Tibial artery (tissue), 4 donors: ENCODE measurements around the gene SYK.

Experiments
- DNase-seq, 2 donors: peaks; one replicate each; pipeline ENCODE4 v3.0.0-alpha.2; 2019
- H3K27ac ChIP-seq, 2 donors: fragments of 200-600 bp; sonication (generic) in 1 of 2; 1 replicate in 1 of 2; 2 replicates in 1 of 2; pipeline ENCODE4 v1.5.1; 2018 to 2019; ENCODE audit warnings: mild to moderate bottlenecking in 1 of 2
- H3K27me3 ChIP-seq, 2 donors: fragments of 200-600 bp; sonication (generic) in 1 of 2; one replicate each; pipeline versions ENCODE4 v1.5.1 to v1.6.0; 2016 to 2019
- H3K36me3 ChIP-seq, 3 donors: fragments of 200-600 bp; sonication (generic) in 2 of 3; one replicate each; pipeline ENCODE4 v1.5.1; 2016 to 2019; ENCODE audit warnings: mild to moderate bottlenecking in 2 of 3
- H3K4me1 ChIP-seq, 4 donors: fragments of 200-600 bp; sonication (generic) in 2 of 4; 1 replicate in 3 of 4; 2 replicates in 1 of 4; pipeline ENCODE4 v1.5.1; 2016 to 2019
- H3K4me3 ChIP-seq, 2 donors: fragments of 200-600 bp; sonication (generic) in 1 of 2; 1 replicate in 1 of 2; 2 replicates in 1 of 2; pipeline ENCODE4 v1.5.1; 2018 to 2019; ENCODE audit warnings: mild to moderate bottlenecking in 2 of 2
- H3K9me3 ChIP-seq, 3 donors: fragments of 200-600 bp; sonication (generic) in 1 of 3; one replicate each; pipeline ENCODE4 v1.5.1; 2016 to 2019
- intact Hi-C: fragments of 100-400 bp; cut with DNase I; formaldehyde crosslinking; loops from one replicate; pipeline ENCODE4 v1.15.0; 2023; ENCODE audit warnings: low total_unique reads
- TF ChIP-seq, protein P1 (sequence below), 2 experiments: fragments of 200-600 bp in 1 of 2; fragments of 450-650 bp in 1 of 2; IDR thresholded peaks; one replicate each; pipeline ENCODE4 v1.5.1; 2017 to 2019; ENCODE audit warnings: antibody characterized with exemption in 2 of 2, mild to moderate bottlenecking in 1 of 2, moderate library complexity in 1 of 2

SYK gene

DNA sequence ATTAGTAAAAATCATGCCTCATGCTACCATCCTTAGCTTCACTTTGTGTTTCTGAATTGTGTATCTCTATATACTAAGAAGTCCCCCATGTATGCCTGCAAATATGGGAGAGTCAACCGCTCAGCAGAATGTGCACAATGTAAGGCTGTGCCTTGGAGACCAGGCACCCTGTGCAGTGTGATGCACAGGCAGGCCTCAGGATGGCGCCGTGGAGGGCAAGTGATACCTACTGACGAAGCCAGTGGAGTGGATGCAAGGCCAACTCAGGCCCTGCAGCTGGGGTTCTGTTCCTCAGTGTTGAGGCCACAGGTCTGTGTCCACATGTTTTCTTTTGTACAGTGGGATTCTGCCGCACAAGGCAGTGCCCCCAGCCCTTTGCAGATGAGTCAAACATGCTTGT, 28.4 kb downstream of the SYK start:
- TF ChIP-seq, protein P1, sequence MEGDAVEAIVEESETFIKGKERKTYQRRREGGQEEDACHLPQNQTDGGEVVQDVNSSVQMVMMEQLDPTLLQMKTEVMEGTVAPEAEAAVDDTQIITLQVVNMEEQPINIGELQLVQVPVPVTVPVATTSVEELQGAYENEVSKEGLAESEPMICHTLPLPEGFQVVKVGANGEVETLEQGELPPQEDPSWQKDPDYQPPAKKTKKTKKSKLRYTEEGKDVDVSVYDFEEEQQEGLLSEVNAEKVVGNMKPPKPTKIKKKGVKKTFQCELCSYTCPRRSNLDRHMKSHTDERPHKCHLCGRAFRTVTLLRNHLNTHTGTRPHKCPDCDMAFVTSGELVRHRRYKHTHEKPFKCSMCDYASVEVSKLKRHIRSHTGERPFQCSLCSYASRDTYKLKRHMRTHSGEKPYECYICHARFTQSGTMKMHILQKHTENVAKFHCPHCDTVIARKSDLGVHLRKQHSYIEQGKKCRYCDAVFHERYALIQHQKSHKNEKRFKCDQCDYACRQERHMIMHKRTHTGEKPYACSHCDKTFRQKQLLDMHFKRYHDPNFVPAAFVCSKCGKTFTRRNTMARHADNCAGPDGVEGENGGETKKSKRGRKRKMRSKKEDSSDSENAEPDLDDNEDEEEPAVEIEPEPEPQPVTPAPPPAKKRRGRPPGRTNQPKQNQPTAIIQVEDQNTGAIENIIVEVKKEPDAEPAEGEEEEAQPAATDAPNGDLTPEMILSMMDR (IDR thresholded peaks at IDR 0.05): no peak
- H3K4me1 ChIP-seq: no peaks in the 10 kb centered on the region
- peaks cover 0 to 6% (median 0%) of the 10 kb centered on the region in 3 donors for H3K9me3 ChIP-seq
- no peaks in the 10 kb centered on the region for H3K36me3 ChIP-seq
- DNase-seq: no peak
- intact Hi-C loops: no loop called here
- H3K4me3 ChIP-seq: no peak overlapping the region
- no peak overlapping the region for H3K27ac ChIP-seq
- peaks cover 0 to 8% of the 10 kb centered on the region in 2 donors for H3K27me3 ChIP-seq

DNA sequence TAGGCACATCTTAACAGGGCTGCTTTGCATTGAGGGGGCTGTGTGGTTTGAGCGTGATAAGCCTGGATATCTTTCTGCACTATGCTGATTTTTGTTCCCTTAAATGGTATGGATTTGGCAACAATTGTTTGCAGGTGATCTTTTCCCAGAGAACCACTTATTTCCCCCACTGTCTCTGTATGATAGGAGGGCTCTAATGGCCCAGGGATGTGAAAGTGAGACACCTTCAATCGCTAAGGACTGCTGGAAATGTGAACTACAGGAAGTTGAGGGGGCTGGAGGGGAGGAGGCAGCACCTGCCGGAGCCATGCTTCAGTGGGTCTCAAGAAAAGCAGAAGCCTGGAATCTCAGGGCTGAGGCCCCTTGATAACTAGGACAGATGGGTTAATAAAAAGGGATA, 29.4 kb downstream of the SYK start:
- H3K27ac ChIP-seq: no peak overlapping the region
- no peaks in the 10 kb centered on the region for H3K36me3 ChIP-seq
- H3K4me3 ChIP-seq: no peak overlapping the region
- H3K27me3 ChIP-seq: peaks cover 0 to 8% of the 10 kb centered on the region in 2 donors
- no peaks in the 10 kb centered on the region for H3K4me1 ChIP-seq
- intact Hi-C loops: no loop called here
- H3K9me3 ChIP-seq: peaks cover 0 to 6% (median 0%) of the 10 kb centered on the region in 3 donors
- DNase-seq: no peak
- TF ChIP-seq, protein P1 (IDR thresholded peaks at IDR 0.05): no peak

DNA sequence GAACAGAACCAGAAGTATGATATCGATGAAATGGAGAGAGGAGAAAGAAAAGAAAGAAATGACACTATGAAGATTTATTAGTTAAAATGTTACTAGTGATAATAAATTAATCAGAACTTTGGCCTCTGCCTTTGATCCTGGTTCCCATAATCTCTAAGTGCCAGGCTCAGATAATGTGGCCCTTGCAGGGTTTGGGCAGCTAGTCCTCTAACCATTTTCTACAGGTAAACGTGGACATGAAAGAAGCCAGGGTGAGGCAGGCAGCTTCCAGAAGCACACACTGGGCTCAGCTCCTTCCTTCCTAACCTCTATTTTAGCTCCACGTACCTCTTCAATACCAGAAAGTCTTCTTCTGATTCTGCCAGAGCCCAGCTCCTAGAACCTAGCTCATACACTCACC, 30.6 kb downstream of the SYK start:
- Histone ChIP-seq H3K4me1 (no peaks in the 10 kb centered on the region), H3K36me3 (no peaks in the 10 kb centered on the region), H3K9me3 (peaks cover 0 to 6% (median 0%) of the 10 kb centered on the region in 3 donors), H3K4me3 (no peak overlapping the region), H3K27me3 (peaks cover 0 to 8% of the 10 kb centered on the region in 2 donors), H3K27ac (no peak overlapping the region)
- TF ChIP-seq, protein P1 (IDR thresholded peaks at IDR 0.05): no peak
- intact Hi-C loops: no loop called here
- no peak for DNase-seq

DNA sequence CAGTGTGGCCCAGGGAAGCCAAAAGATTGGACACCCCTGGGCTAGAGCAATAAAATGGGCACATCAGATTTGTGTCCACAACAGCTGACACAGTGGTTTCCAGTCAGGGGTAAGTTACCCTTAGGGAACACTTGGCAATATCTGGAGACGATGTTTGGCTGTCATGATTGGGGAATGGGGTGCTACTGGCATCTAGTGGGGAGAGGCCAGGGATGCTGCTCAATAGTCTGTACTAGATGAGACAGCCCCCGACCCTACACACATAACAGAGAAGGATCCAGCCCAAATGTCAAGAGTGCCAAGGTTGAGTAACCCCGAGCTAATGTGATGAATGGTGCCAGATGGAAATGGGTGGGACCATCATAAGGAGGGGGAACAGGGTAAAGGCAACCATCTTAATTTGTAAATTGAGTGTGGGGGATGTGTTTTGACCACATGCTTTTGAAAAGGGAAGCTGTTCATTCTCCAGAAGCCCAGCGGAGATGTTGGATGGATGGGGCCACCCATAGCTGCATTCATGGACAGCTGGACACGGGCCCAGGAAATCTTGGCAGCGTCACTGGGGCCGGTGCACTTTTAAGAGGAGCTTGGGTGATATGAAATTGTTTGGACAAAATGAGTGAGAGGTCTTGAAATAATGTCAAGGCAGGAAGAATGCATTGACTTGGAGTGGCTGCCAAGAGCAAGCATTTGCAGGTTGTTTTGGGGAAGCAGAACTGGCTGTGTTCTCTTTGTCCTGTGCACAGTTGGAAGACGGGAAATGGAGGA, 33.4 kb downstream of the SYK start:
- peaks cover 0 to 6% (median 0%) of the 10 kb centered on the region in 3 donors for H3K9me3 ChIP-seq
- H3K27me3 ChIP-seq: no peaks in the 10 kb centered on the region
- H3K36me3 ChIP-seq: no peaks in the 10 kb centered on the region
- intact Hi-C loops: no loop called here
- no peak overlapping the region for H3K4me3 ChIP-seq
- H3K4me1 ChIP-seq: no peaks in the 10 kb centered on the region
- no peak overlapping the region for H3K27ac ChIP-seq
- TF ChIP-seq, protein P1 (IDR thresholded peaks at IDR 0.05): no peak
- DNase-seq: no peak

GRCh38 chr9:90836411-90837080, 34.9 kb downstream of the SYK start:
- Histone ChIP-seq H3K9me3 (peaks cover 0 to 6% (median 0%) of the 10 kb centered on the region in 3 donors), H3K27ac (no peak overlapping the region), H3K27me3 (no peaks in the 10 kb centered on the region), H3K36me3 (no peaks in the 10 kb centered on the region), H3K4me3 (no peak overlapping the region), H3K4me1 (no peaks in the 10 kb centered on the region)
- no peak for DNase-seq
- TF ChIP-seq, protein P1 (IDR thresholded peaks at IDR 0.05): no peak
- intact Hi-C loops: no loop called here
